Caco-2 (cell line): Measurements from ENCODE around the gene EPHB2. TPM values are rescaled to one million over a fixed set of nuclear protein-coding genes. Genes with fewer than 3 reads are reported as not detected.

Experiments
- BruUV-seq: library from RNA; stranded (reverse); fragments of 400-500 nt; replicated peaks from 2 replicates; lab custom pipeline; 2021; lab: Mats Ljungman, UMichigan
- CTCF ChIA-PET: fragments of 300-600 bp; sonication (Branson Sonifier 250); formaldehyde crosslinking; loops from one replicate; lab custom pipeline; 2022; ENCODE audit warnings: antibody characterized with exemption; lab: Charles Lee
- POLR2A ChIA-PET: fragments of 300-600 bp; sonication (Branson Sonifier 250); formaldehyde crosslinking; loops from one replicate; lab custom pipeline; 2022; ENCODE audit warnings: antibody characterized with exemption; lab: Charles Lee
- DNase-seq, 2 experiments: peaks; one replicate each; pipeline versions ENCODE4 v3.0.0 to v3.0.0-alpha.2; 2020 to 2022
- H3K27me3 ChIP-seq: replicated peaks from 2 replicates; pipeline ENCODE4 v1.6.0; 2011; ENCODE audit warnings: low read length; ENCODE audit not compliant: control insufficient read depth, insufficient read depth
- H3K36me3 ChIP-seq: 2 replicates; pipeline ENCODE4 v1.5.1; 2011; ENCODE audit warnings: low read length; ENCODE audit not compliant: control insufficient read depth, insufficient read depth
- H3K4me1 ChIP-seq: fragments of 250-450 bp; sonication (Bioruptor Pico); 2 replicates; pipeline ENCODE4 v1.5.1; 2020; ENCODE audit warnings: mild to moderate bottlenecking
- H3K4me3 ChIP-seq: 2 replicates; pipeline ENCODE4 v1.5.1; 2011; ENCODE audit warnings: low read depth, mild to moderate bottlenecking, control low read depth, low read length
- H3K9me3 ChIP-seq: fragments of 250-450 bp; sonication (Bioruptor Pico); 2 replicates; pipeline ENCODE4 v1.5.1; 2020; ENCODE audit warnings: mild to moderate bottlenecking, moderate library complexity
- H3K27ac Mint-ChIP-seq: one replicate; pipeline ENCODE4 v1.8.0; 2022; ENCODE audit warnings: mixed read lengths; ENCODE audit not compliant: unreplicated experiment
- H3K27me3 Mint-ChIP-seq: one replicate; pipeline ENCODE4 v1.8.0; 2022; ENCODE audit warnings: mixed read lengths; ENCODE audit not compliant: insufficient read depth, unreplicated experiment
- H3K36me3 Mint-ChIP-seq: one replicate; pipeline ENCODE4 v1.8.0; 2022; ENCODE audit warnings: mild to moderate bottlenecking, mixed read lengths; ENCODE audit not compliant: insufficient read depth, unreplicated experiment
- H3K4me1 Mint-ChIP-seq: one replicate; pipeline ENCODE4 v1.8.0; 2022; ENCODE audit warnings: low read depth, mixed read lengths; ENCODE audit not compliant: unreplicated experiment
- H3K4me3 Mint-ChIP-seq: one replicate; pipeline ENCODE4 v1.8.0; 2022; ENCODE audit warnings: mild to moderate bottlenecking, moderate library complexity, mixed read lengths; ENCODE audit not compliant: unreplicated experiment
- H3K9me3 Mint-ChIP-seq: one replicate; pipeline ENCODE4 v1.8.0; 2022; ENCODE audit warnings: mixed read lengths; ENCODE audit not compliant: unreplicated experiment
- CTCF ChIP-seq, 2 experiments: fragments of 200-600 bp in 1 of 2; IDR thresholded peaks; 1 replicate in 1 of 2; 2 replicates in 1 of 2; pipeline versions ENCODE4 v1.5.1 to v1.8.0; 2011 to 2022; ENCODE audit warnings: antibody characterized with exemption in 1 of 2, control low read depth in 1 of 2, inconsistent platforms in 1 of 2, low read depth in 1 of 2, low read length in 1 of 2, mild to moderate bottlenecking in 1 of 2, moderate library complexity in 1 of 2; ENCODE audit not compliant: insufficient read depth in 1 of 2, severe bottlenecking in 1 of 2, unreplicated experiment in 1 of 2
- intact Hi-C: fragments of 100-400 bp; cut with micrococcal nuclease; formaldehyde crosslinking; loops from one replicate; pipeline ENCODE4 v1.10.0; 2022; ENCODE audit not compliant: unreplicated experiment
- total RNA-seq: library from RNA; stranded (reverse); gene quantifications from 2 replicates; pipeline ENCODE4 v1.2.3, GENCODE V29; 2022

EPHB2 gene
- total RNA-seq, 1 experiment from 2014 or later, result 30.1 TPM

GRCh38 chr1:22711071-22711470 lies 432 bp downstream of the EPHB2 start:
- Mint-ChIP-seq H3K4me3 (no peak overlapping the region), H3K4me1 (peaks cover 25% of the 10 kb centered on the region), H3K9me3 (no peaks in the 10 kb centered on the region), H3K27ac (no peak overlapping the region), H3K36me3 (peaks cover 6% of the 10 kb centered on the region), H3K27me3 (no peaks in the 10 kb centered on the region)
- peaks cover 6% of the 10 kb centered on the region for H3K4me1 ChIP-seq
- H3K36me3 ChIP-seq, result no peaks in the 10 kb centered on the region
- BruUV-seq, result no TSS peak
- intact Hi-C loops, result no loop called here
- no peak for TF ChIP-seq CTCF (IDR thresholded peaks at IDR 0.05; ENCODE audit: insufficient read depth in 1 of 2, low read depth in 1 of 2, low read length in 1 of 2, severe bottlenecking in 1 of 2, unreplicated experiment in 1 of 2)
- CTCF ChIA-PET, result no interaction called here
- no peak for DNase-seq
- POLR2A ChIA-PET, result no interaction called here
- peak overlapping the region; percentile 59 for H3K4me3 ChIP-seq
- no peaks in the 10 kb centered on the region for H3K27me3 ChIP-seq
- H3K9me3 ChIP-seq, result no peaks in the 10 kb centered on the region

- ChIA-PET POLR2A (interaction anchor here (0.7 kb wide), 1 partner anchor 248 kb away, joined by 3 read pairs; no protein-coding TSS in a partner anchor), CTCF (interaction anchor here (0.6 to 1.0 kb wide), 2 partner anchors 20 to 1111 kb away, joined by 3 read pairs; no protein-coding TSS in a partner anchor)
- H3K27me3 Mint-ChIP-seq, result no peaks in the 10 kb centered on the region
- no peaks in the 10 kb centered on the region for H3K9me3 Mint-ChIP-seq
- H3K27ac Mint-ChIP-seq, result no peak overlapping the region
- TF ChIP-seq CTCF (IDR thresholded peaks at IDR 0.05; ENCODE audit: insufficient read depth in 1 of 2, low read depth in 1 of 2, low read length in 1 of 2, severe bottlenecking in 1 of 2, unreplicated experiment in 1 of 2), result no peak
- H3K9me3 ChIP-seq, result no peaks in the 10 kb centered on the region
- no peak for DNase-seq
- no peaks in the 10 kb centered on the region for H3K27me3 ChIP-seq
- no peaks in the 10 kb centered on the region for H3K36me3 ChIP-seq
- peak overlapping the region; percentile 59 for H3K4me3 ChIP-seq
- intact Hi-C loops, result no loop called here
- H3K4me3 Mint-ChIP-seq, result peak overlapping the region; percentile 69
- BruUV-seq, result TSS peak; percentile 28
- H3K4me1 ChIP-seq, result peaks cover 14% of the 10 kb centered on the region
- peaks cover 6% of the 10 kb centered on the region for H3K36me3 Mint-ChIP-seq
- peaks cover 25% of the 10 kb centered on the region for H3K4me1 Mint-ChIP-seq
Observed at GRCh38 chr1:22711591-22712501, 1.2 kb downstream of the EPHB2 start.

- H3K4me3 ChIP-seq, result peak overlapping the region; percentile 59; the same call in 1 of the 2 replicates
- H3K27me3 ChIP-seq, result no peaks in the 10 kb centered on the region
- no peaks in the 10 kb centered on the region for H3K9me3 Mint-ChIP-seq
- H3K4me1 Mint-ChIP-seq, result peaks cover 25% of the 10 kb centered on the region
- H3K9me3 ChIP-seq, result no peaks in the 10 kb centered on the region
- peaks cover 6% of the 10 kb centered on the region for H3K36me3 Mint-ChIP-seq
- ChIA-PET CTCF (interaction anchor here (1.0 kb wide), 1 partner anchor 19 kb away, joined by 3 read pairs; no protein-coding TSS in a partner anchor), POLR2A (interaction anchor here (0.7 kb wide), 1 partner anchor 249 kb away, joined by 3 read pairs; no protein-coding TSS in a partner anchor)
- intact Hi-C loops, result no loop called here
- H3K4me1 ChIP-seq, result peaks cover 21% of the 10 kb centered on the region
- H3K27ac Mint-ChIP-seq, result no peak overlapping the region
- H3K4me3 Mint-ChIP-seq, result peak overlapping the region; percentile 69
- no TSS peak for BruUV-seq
- TF ChIP-seq CTCF (IDR thresholded peaks at IDR 0.05; ENCODE audit: insufficient read depth in 1 of 2, low read depth in 1 of 2, low read length in 1 of 2, severe bottlenecking in 1 of 2, unreplicated experiment in 1 of 2), result no peak
- DNase-seq, result no peak
- H3K27me3 Mint-ChIP-seq, result no peaks in the 10 kb centered on the region
- H3K36me3 ChIP-seq, result no peaks in the 10 kb centered on the region
Observed at GRCh38 chr1:22712502-22713271, 2.0 kb downstream of the EPHB2 start.
